Measurements from ENCODE around the gene MBD4.

Gene MBD4

GRCh38 chr3:129449279-129450115 is 9.7 kb upstream of the MBD4 start:
- no peak for DNase-seq (ENCODE audit: low read depth in 2 of 2)
- no peak overlapping the region for H3K4me3 ChIP-seq (replicated peaks in 1 of 2; ENCODE audit: low read depth in 2 of 2, low read length in 2 of 2)
- no peak for TF ChIP-seq CTCF (IDR thresholded peaks at IDR 0.05; ENCODE audit: low read depth, low read length)

GRCh38 chr3:129448186-129448895 is 8.6 kb upstream of the MBD4 start:
- no peak overlapping the region for H3K4me3 ChIP-seq (replicated peaks in 1 of 2; ENCODE audit: low read depth in 2 of 2, low read length in 2 of 2)
- DNase-seq (ENCODE audit: low read depth in 2 of 2): no peak
- TF ChIP-seq CTCF (IDR thresholded peaks at IDR 0.05; ENCODE audit: low read depth, low read length): no peak

GRCh38 chr3:129446926-129447325 is 7.2 kb upstream of the MBD4 start:
- H3K4me3 ChIP-seq (replicated peaks in 1 of 2; ENCODE audit: low read depth in 2 of 2, low read length in 2 of 2): no peak overlapping the region
- no peak for TF ChIP-seq CTCF (IDR thresholded peaks at IDR 0.05; ENCODE audit: low read depth, low read length)
- DNase-seq (ENCODE audit: low read depth in 2 of 2): no peak

- no peak for TF ChIP-seq CTCF (IDR thresholded peaks at IDR 0.05; ENCODE audit: low read depth, low read length)
- no peak for DNase-seq (ENCODE audit: low read depth in 2 of 2)
Observed at GRCh38 chr3:129445471-129445870, 5.7 kb upstream of the MBD4 start.

GRCh38 chr3:129442947-129443346 is 3.2 kb upstream of the MBD4 start:
- no peak overlapping the region for H3K4me3 ChIP-seq (replicated peaks in 1 of 2; ENCODE audit: low read depth in 2 of 2, low read length in 2 of 2)
- no peak for DNase-seq (ENCODE audit: low read depth in 2 of 2)
- no peak for TF ChIP-seq CTCF (IDR thresholded peaks at IDR 0.05; ENCODE audit: low read depth, low read length)

More at GRCh38 chr3:129445471-129445870, 5.7 kb upstream of the MBD4 start:
- H3K4me3 ChIP-seq (replicated peaks in 1 of 2; ENCODE audit: low read depth in 2 of 2, low read length in 2 of 2): no peak overlapping the region

GRCh38 chr3:129442486-129442885 is 2.7 kb upstream of the MBD4 start:
- no peak overlapping the region for H3K4me3 ChIP-seq (replicated peaks in 1 of 2; ENCODE audit: low read depth in 2 of 2, low read length in 2 of 2)
- no peak for TF ChIP-seq CTCF (IDR thresholded peaks at IDR 0.05; ENCODE audit: low read depth, low read length)
- DNase-seq (ENCODE audit: low read depth in 2 of 2): no peak

All from cardiac fibroblast (primary cell).